HG03565 (cell line): Measurements from ENCODE around the gene COASY.
A peak's percentile ranks its signal among the peaks of the same experiment; 100 is the strongest.

Experiments
- ATAC-seq: cut with Tn5 transposase; IDR thresholded peaks from one replicate; pipeline ENCODE4 v1.9.1; 2021; ENCODE audit warnings: mild to moderate bottlenecking, moderate library complexity; ENCODE audit not compliant: unreplicated experiment

Gene COASY

GRCh38 chr17:42561897-42562387 is at the start of gene COASY:
Gene COASY (plus strand): TSS chr17:42562148. CDS start chr17:42562623, 475 bp downstream.
- peak; percentile 63 for ATAC-seq

GRCh38 chr17:42512246-42512645 is 49.7 kb upstream of the COASY start:
- ATAC-seq = no peak

GRCh38 chr17:42512733-42513251 is 49.2 kb upstream of the COASY start:
- ATAC-seq = no peak

- no peak for ATAC-seq
These were observed 48.3 kb upstream of the COASY start for GRCh38 chr17:42513686-42514085.

- no peak for ATAC-seq
These were observed 47.7 kb upstream of the COASY start for GRCh38 chr17:42514279-42514678.

- ATAC-seq = no peak
These were observed 47.1 kb upstream of the COASY start for GRCh38 chr17:42514867-42515266.

GRCh38 chr17:42517516-42517915 is 44.4 kb upstream of the COASY start:
- ATAC-seq = no peak

- no peak for ATAC-seq
These were observed 43.7 kb upstream of the COASY start for GRCh38 chr17:42518046-42518754.

- no peak for ATAC-seq
These were observed 43.0 kb upstream of the COASY start for GRCh38 chr17:42518755-42519545.

- no peak for ATAC-seq
These were observed 42.1 kb upstream of the COASY start for GRCh38 chr17:42519546-42520491.

- no peak for ATAC-seq
These were observed 41.4 kb upstream of the COASY start for GRCh38 chr17:42520540-42520951.

- no peak for ATAC-seq
These were observed 40.9 kb upstream of the COASY start for GRCh38 chr17:42521036-42521435.

GRCh38 chr17:42521666-42522262 is 40.2 kb upstream of the COASY start:
- ATAC-seq = no peak

- no peak for ATAC-seq
These were observed 39.6 kb upstream of the COASY start for GRCh38 chr17:42522263-42522790.

- no peak for ATAC-seq
These were observed 39.1 kb upstream of the COASY start for GRCh38 chr17:42522798-42523278.

GRCh38 chr17:42525221-42525620 is 36.7 kb upstream of the COASY start:
- ATAC-seq = no peak

- ATAC-seq = no peak
These were observed 35.9 kb upstream of the COASY start for GRCh38 chr17:42526031-42526444.

GRCh38 chr17:42527932-42528331 is 34.0 kb upstream of the COASY start:
- no peak for ATAC-seq

GRCh38 chr17:42529061-42529460 is 32.9 kb upstream of the COASY start:
- ATAC-seq = no peak

GRCh38 chr17:42530952-42531454 is 30.9 kb upstream of the COASY start:
- ATAC-seq = no peak
